Left colon (tissue), 2 donors: ENCODE results near the gene FAU. TPM values are rescaled to one million over a fixed set of nuclear protein-coding genes. Genes with fewer than 3 reads are reported as not detected.
A peak's percentile ranks its signal among the peaks of the same experiment; 100 is the strongest.

Source experiments
- ATAC-seq: fragments of 200-7000 bp; cut with Tn5 transposase; one replicate; pipeline ENCODE4 v1.9.1; 2020; ENCODE audit warnings: mild to moderate bottlenecking, moderate library complexity
- DNase-seq, 2 donors: peaks; one replicate each; pipeline ENCODE4 v3.0.0-alpha.2; 2020
- intact Hi-C, 2 donors: fragments of 100-400 bp; cut with DNase I in 1 of 2; cut with micrococcal nuclease in 1 of 2; formaldehyde crosslinking; loops; one replicate each; pipeline versions ENCODE4 v1.11.2 to v1.14.0; 2022; cut with DNase I, micrococcal nuclease
- microRNA-seq, 2 donors: library from miRNA; unstranded; fragments of <30 nt; microRNA quantifications; one replicate each; pipeline versions ENCODE4 v1.1.0 to v1.2.0, GENCODE V29; 2020
- total RNA-seq, 2 donors: library from RNA; stranded (reverse); fragmentation: NEBNext Ultra II Directional; extraction: Animal tissue kit (Norgen Biotek cat#: 25700); gene quantifications; one replicate each; pipeline ENCODE4 v1.2.1, GENCODE V29; 2021
- donor health status: DM: no; HTN: no; CAD: no.
- donor health status: DM: yes; HTN: yes; CAD: no.

The FAU gene
- total RNA-seq, 2 donors from 2014 or later, result 701 to 737 TPM

- no peak for ATAC-seq
- no peak for DNase-seq
- intact Hi-C loops, result no loop called here
These were observed 31.3 kb downstream of the FAU start for GRCh38 chr11:65090628-65091027.

GRCh38 chr11:65089621-65090020 lies 32.3 kb downstream of the FAU start:
- intact Hi-C loops, result no loop called here
- ATAC-seq (no peak), DNase-seq (no peak)

GRCh38 chr11:65087827-65088226 lies 34.1 kb downstream of the FAU start:
- no peak for DNase-seq
- intact Hi-C loops, result no loop called here
- no peak for ATAC-seq

- intact Hi-C loops, result no loop called here
- DNase-seq (no peak), ATAC-seq (no peak)
These were observed 34.7 kb downstream of the FAU start for GRCh38 chr11:65087216-65087615.

- intact Hi-C loops, result no loop called here
- no peak for DNase-seq
- ATAC-seq, result no peak
These were observed 35.1 kb downstream of the FAU start for GRCh38 chr11:65086809-65087208.

- no peak for DNase-seq
- intact Hi-C loops, result no loop called here
- no peak for ATAC-seq
These were observed 36.5 kb downstream of the FAU start for GRCh38 chr11:65085446-65085845.

- DNase-seq, result no peak
- ATAC-seq, result peak; percentile 7
- intact Hi-C loops, result no loop called here
These were observed 37.1 kb downstream of the FAU start for GRCh38 chr11:65084598-65085375.

- intact Hi-C loops, result no loop called here
- DNase-seq, result peak; percentile 93 to 95
- peak; percentile 98 for ATAC-seq
These were observed 37.9 kb downstream of the FAU start, which contains the start of the genes CDCA5 and ZFPL1 for GRCh38 chr11:65083834-65084597. TSS of gene CDCA5 (minus strand) at chr11:65084040. CDS start at chr11:65083978, 62 bp downstream. TSS of gene ZFPL1 (plus strand) at chr11:65084222. CDS start at chr11:65084699, 477 bp downstream.

GRCh38 chr11:65083134-65083833 lies 38.6 kb downstream of the FAU start:
- intact Hi-C loops, result no loop called here
- DNase-seq (no peak), ATAC-seq (no peak)

- ATAC-seq (no peak), DNase-seq (no peak)
- intact Hi-C loops, result no loop called here
These were observed 43.1 kb downstream of the FAU start for GRCh38 chr11:65078786-65079342.

- intact Hi-C loops, result no loop called here
- DNase-seq (peak; percentile 61 to 86), ATAC-seq (peak; percentile 98)
These were observed 43.8 kb downstream of the FAU start for GRCh38 chr11:65078151-65078550.

- DNase-seq (no peak), ATAC-seq (no peak)
- intact Hi-C loops, result no loop called here
These were observed 44.5 kb downstream of the FAU start for GRCh38 chr11:65077451-65077850.

- intact Hi-C loops, result no loop called here
- no peak for ATAC-seq
- DNase-seq, result no peak
These were observed 49.3 kb downstream of the FAU start for GRCh38 chr11:65072631-65072966.

GRCh38 chr11:65071907-65072630 lies 49.9 kb downstream of the FAU start:
- no peak for ATAC-seq

More at GRCh38 chr11:65071907-65072630, 49.9 kb downstream of the FAU start:
- intact Hi-C loops, result no loop called here
- DNase-seq, result no peak

Small RNA genes within 50 kb of the gene (microRNA-seq; reads per million reads assigned to microRNA genes)
- 0 reads per million in 2 donors for gene MIR6751

Other genes with a start within 250 kb of the FAU start
- gene EHD1, start 243.5 kb downstream of the FAU start, total RNA-seq, result 10 to 100 TPM; 76.1 to 91.5 TPM
- 10 to 100 TPM; 25.3 to 43.4 TPM for gene ATG2A, start 204.9 kb downstream of the FAU start, total RNA-seq
- gene PPP2R5B, start 197.4 kb downstream of the FAU start, total RNA-seq, result 10 to 100 TPM; 25.1 to 39.6 TPM
- not detected for gene GPHA2, start 186.2 kb downstream of the FAU start, total RNA-seq
- gene MAJIN, start 150.0 kb downstream of the FAU start, total RNA-seq, result not detected
- 10 to 100 TPM; 17.4 to 17.6 TPM for gene BATF2, start 125.2 kb downstream of the FAU start, total RNA-seq
- 10 to 100 TPM; 59.1 to 60.3 TPM for gene ARL2, start 108.0 kb downstream of the FAU start, total RNA-seq
- gene SNX15, start 94.7 kb downstream of the FAU start, total RNA-seq, result 10 to 100 TPM; 38.9 to 41.4 TPM
- gene SAC3D1, start 80.9 kb downstream of the FAU start, total RNA-seq, result 10 to 100 TPM; 11.1 to 11.6 TPM
- gene NAALADL1, start 63.6 kb downstream of the FAU start, total RNA-seq, result 10 to 100 TPM in 1 of 2 donors, 1 to 10 TPM in 1; 7.8 to 34.1 TPM
- 1 to 10 TPM; 3.0 to 7.3 TPM for gene CDCA5, start 38.1 kb downstream of the FAU start, total RNA-seq
- gene ZFPL1, start 37.9 kb downstream of the FAU start, total RNA-seq, result 10 to 100 TPM; 45.3 to 45.6 TPM
- gene VPS51, start 25.9 kb downstream of the FAU start, total RNA-seq, result 100 to 1,000 TPM; 174 to 186 TPM
- gene TM7SF2, start 10.3 kb downstream of the FAU start, total RNA-seq, result 10 to 100 TPM; 24.6 to 36.0 TPM
- gene ZNHIT2, start 4.4 kb downstream of the FAU start, total RNA-seq, result 1 to 10 TPM; 7.3 to 9.7 TPM
- gene MRPL49, start 187 bp upstream of the FAU start, total RNA-seq, result 10 to 100 TPM; 47.0 to 54.5 TPM
- 10 to 100 TPM; 64.5 to 70.4 TPM for gene SYVN1, start 12.4 kb upstream of the FAU start, total RNA-seq
- not detected for gene SPDYC, start 48.1 kb upstream of the FAU start, total RNA-seq
- gene CAPN1, start 59.8 kb upstream of the FAU start, total RNA-seq, result 100 to 1,000 TPM; 316 to 367 TPM
- gene POLA2, start 139.8 kb upstream of the FAU start, total RNA-seq, result 1 to 10 TPM; 4.3 to 9.8 TPM
- 10 to 100 TPM; 10.3 to 16.2 TPM for gene CDC42EP2, start 192.7 kb upstream of the FAU start, total RNA-seq
- 10 to 100 TPM; 25.9 to 33.1 TPM for gene DPF2, start 211.7 kb upstream of the FAU start, total RNA-seq
- gene TIGD3, start 232.6 kb upstream of the FAU start, total RNA-seq, result under 1 TPM; 0.20 to 0.61 TPM